IPS-18c (cell line): Measurements from ENCODE around the gene PSMC5.
"Not testable (repeated sequence)": the region's sequence is repeated elsewhere in the genome, so short reads cannot be mapped to it uniquely, and the experiment has no call there.

Source experiments
- H3K4me3 ChIP-seq: 2 replicates; pipeline ENCODE4 v1.7.0; 2013; ENCODE audit warnings: low read depth, mild to moderate bottlenecking, low read length, moderate library complexity; ENCODE audit not compliant: insufficient read depth
- H3K9me3 ChIP-seq: one replicate; pipeline ENCODE4 v1.6.1; 2013; ENCODE audit warnings: mild to moderate bottlenecking, low read length, moderate library complexity; ENCODE audit not compliant: control insufficient read depth, insufficient read depth

The PSMC5 gene

DNA sequence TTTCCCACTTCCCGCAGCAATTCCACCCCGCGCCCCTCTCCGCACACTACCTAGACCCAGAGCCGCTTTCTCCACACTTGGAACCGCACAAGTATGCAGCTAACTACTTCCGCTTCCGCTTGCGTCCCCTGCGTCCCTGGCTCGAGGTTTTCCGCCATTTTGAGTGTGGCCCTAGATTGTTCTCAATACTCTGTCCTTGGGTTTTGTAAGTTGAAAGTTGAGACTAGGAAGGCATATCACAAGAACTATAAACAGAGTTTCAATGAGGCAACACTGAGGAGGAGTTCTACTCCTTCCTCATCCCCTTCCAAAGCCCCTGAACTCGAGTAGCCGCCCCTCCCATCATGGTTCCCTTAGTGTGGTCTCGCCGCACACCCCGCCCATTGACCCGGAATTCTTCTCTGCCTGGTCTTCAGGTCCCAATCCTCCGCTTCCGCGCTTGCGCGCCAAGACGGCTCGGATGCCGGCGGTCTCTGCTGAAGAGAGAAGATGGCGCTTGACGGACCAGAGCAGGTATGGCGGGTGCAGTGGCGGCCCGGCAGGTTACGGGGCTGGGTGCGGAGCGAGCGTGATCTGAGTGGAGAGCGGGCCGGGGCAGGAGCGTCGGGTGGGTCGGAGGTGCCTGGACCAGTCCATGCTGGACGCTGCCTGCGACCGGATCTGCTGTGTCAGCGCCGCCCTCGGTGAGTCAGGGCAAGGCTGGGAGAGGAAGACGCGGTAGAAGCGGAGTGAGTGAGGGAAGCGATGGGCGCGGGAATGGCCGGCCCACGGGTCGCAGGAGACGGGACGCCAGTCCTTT lies at the start of gene PSMC5, which contains the start of gene FTSJ3:
Gene PSMC5, plus strand, starts transcription at position 430 of the 799 bp plus-strand sequence. Its CDS starts 60 bp downstream, at position 490.
Gene FTSJ3, minus strand, starts transcription at position 662 of the 799 bp plus-strand sequence. CDS start 761 bp downstream, outside the sequence.
- H3K9me3 ChIP-seq = no peaks in the 10 kb centered on the region
- H3K4me3 ChIP-seq = peak within 1 kb of the TSS; percentile 96

DNA sequence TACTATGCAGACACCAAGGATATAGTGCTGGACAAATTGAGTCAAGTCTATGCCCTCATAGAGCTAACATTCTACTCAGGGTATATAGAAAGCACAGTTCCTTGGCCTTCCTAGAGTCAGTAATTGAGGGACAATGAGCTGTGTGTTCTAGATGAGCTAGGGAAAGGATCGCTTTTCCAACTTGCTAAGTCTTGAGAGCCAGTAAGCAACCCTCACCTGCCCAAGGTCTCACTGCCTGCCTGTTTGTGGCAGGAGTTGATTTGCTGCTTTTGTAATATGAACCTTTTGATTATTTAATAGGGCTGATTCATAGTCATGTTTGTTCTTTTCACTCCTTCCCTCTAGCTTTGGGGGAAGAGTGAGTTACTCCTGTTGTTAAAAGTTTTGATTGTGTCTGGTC lies 46.7 kb upstream of the PSMC5 start:
- Histone ChIP-seq H3K4me3 (no peak overlapping the region), H3K9me3 (no peaks in the 10 kb centered on the region)

DNA sequence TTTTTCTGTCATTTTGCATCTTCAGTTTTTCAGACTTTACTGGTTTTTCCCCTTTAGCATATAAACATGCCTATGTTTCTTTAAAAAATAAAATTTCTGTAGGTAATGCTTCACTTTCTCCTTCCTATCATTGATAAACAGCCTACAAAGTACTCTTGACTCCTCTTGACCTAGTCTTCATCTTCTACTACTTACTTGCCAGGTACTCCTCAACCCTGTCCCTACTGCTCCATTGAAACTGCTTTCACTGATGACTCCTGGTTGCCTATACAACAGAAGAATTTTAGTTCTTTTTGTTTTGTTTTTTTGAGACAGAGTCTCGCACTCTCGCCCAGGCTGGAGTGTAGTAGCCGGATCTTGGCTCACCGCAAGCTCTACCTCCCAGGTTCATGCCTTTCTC lies 46.3 kb upstream of the PSMC5 start:
- Histone ChIP-seq H3K9me3 (no peaks in the 10 kb centered on the region), H3K4me3 (no peak overlapping the region)

DNA sequence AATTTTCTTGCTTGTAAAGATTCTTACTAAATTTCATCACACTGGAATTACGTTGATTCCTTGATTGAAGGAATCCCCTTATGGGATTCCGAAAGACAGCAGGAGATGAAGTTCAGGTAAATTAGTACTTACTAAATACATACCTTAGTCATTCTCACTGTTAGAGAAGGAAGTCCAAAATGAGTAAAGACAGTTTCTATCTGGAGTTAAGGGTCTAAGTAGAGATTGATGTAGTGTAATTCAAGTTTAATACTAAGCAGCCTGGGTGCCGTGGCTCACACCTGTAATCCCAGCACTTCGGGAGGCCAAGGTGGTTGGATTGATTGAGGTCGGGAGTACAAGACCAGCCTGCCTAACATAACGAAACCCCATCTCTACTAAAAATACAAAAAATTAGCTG lies 43.7 kb upstream of the PSMC5 start:
- Histone ChIP-seq H3K4me3 (no peak overlapping the region), H3K9me3 (no peaks in the 10 kb centered on the region)

DNA sequence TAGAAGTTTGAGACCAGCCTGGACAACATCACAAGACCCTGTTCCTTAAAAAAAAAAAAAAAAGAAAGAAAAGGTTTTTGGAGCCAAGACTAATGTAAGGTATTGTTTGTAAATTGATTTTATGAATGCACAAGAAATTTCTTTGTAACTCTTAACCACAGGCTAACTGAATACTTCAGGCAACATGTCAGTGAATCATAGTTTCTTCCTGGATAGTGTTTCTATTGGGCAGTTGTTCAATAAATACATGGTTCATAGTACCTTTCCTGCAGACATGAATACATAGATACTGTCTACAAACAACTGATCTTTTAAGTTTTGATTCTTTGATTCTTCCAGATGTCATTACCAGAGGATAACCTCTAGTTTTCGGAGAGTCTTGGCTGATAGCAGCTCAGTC lies 41.7 kb upstream of the PSMC5 start:
- Histone ChIP-seq H3K4me3 (no peak overlapping the region), H3K9me3 (no peaks in the 10 kb centered on the region)

DNA sequence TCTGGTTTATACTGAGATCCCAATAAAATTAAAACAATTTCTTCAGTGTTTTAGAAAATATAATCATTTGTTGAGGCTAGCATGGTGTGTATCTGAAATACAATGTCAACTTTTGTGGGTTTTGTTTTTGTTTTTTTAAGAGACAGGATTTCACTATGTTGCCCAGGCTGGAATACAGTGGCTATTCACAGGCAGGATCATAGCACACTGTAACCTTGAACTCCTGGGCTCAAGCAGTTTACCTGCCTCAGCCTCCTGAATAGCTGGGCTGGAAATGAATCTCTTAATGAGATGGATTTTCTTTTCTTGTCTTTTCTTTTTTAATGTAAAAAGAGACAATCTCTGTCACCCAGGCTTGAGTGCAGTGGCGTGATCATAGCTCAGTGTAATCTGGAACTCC lies 41.1 kb upstream of the PSMC5 start:
- Histone ChIP-seq H3K9me3 (no peaks in the 10 kb centered on the region), H3K4me3 (no peak overlapping the region)

DNA sequence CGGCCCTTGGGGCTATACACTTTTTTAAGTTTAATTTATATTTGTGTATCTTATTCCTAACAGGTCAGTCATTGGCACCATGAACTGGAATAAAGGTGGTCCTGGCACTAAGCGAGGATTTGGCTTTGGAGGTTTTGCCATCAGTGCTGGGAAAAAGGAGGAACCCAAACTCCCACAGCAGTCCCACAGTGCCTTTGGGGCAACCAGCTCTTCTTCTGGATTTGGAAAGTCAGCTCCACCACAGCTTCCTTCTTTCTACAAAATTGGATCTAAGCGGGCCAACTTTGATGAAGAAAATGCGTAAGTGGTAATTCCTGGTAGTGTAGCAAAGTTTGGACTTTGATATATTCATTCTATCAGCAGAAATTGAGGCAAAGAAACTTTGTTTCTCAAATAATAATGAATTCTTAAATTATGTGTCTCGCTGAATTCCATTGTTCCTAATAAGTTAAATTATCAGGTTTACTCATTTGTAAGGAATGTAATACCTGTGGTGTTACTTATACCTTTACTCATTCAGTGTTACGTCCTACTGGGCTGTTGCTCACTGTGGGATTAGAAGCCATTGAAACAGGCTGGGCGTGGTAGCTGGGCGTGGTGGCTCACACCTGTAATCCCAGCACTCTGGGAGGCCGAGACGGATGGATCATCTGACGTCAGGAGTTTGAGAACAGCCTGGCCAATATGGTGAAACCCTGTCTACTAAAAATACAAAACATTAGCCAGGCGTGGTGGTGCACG lies 40.1 kb upstream of the PSMC5 start:
- no peaks in the 10 kb centered on the region for H3K9me3 ChIP-seq
- no peak overlapping the region for H3K4me3 ChIP-seq

DNA sequence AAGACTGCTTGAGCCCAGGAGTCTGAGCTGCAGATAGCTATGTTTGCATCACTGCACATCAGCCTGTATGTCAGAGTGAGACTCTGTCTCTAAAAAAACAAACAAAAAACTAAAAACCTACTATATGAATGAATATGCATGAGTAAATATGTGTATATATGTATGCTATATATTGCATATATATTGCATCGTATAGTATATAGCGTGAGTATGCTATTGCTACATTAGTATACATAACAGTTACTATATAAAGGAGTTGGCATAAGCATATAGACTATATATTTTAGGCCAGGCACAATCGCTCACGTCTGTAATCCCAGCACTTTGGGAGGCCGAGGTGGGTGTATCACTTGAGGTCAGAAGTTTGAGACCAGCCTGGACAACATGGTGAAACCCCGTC lies 37.2 kb upstream of the PSMC5 start:
- H3K4me3 ChIP-seq = no peak overlapping the region
- no peaks in the 10 kb centered on the region for H3K9me3 ChIP-seq

DNA sequence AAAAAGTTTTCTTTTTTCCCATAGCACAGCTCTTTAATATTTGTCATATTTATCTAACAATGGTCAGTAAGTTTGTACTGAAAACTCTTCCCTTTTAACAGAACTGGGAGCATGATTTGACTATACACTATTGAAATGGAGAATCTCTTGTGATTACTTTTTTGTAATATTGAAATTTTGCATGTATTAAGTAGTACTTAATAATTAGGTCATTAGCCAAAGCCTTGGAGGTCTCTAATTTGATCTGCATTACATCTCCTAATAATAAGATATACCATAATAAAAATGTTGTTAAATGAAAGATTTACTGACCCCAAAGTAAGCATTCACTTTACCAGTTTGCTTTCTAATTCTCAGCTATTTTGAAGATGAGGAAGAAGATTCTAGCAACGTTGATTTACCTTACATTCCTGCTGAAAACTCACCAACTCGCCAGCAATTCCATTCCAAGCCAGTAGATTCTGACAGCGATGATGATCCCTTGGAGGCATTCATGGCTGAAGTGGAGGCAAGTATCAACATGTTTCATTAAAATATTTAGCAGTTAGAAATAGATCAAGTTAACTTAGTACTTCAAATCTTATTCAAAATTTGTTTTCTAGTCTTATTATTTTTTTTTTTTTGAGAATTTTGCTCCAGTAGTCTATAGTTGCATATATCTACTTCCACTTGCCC lies 35.0 kb upstream of the PSMC5 start:
- Histone ChIP-seq H3K9me3 (no peaks in the 10 kb centered on the region), H3K4me3 (no peak overlapping the region)

DNA sequence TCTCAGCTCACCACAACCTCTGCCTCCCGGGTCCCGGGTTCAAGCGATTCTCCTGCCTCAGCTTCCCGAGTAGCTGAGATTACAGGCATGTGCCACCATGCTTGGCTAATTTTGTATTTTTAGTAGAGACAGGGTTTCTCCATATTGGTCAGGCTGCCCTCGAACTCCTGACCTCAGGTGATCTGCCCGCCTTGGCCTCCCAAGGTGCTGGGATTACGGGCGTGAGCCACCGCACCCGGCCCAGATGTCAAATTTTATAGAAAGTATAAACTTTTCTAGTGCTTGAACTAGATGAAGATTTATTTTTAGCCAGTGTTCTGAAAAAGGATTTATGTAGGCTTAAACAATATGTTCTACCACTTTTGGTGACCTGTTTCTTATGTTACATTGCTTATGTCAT lies 30.9 kb upstream of the PSMC5 start:
- not testable (repeated sequence) for H3K4me3 ChIP-seq, H3K9me3 ChIP-seq

DNA sequence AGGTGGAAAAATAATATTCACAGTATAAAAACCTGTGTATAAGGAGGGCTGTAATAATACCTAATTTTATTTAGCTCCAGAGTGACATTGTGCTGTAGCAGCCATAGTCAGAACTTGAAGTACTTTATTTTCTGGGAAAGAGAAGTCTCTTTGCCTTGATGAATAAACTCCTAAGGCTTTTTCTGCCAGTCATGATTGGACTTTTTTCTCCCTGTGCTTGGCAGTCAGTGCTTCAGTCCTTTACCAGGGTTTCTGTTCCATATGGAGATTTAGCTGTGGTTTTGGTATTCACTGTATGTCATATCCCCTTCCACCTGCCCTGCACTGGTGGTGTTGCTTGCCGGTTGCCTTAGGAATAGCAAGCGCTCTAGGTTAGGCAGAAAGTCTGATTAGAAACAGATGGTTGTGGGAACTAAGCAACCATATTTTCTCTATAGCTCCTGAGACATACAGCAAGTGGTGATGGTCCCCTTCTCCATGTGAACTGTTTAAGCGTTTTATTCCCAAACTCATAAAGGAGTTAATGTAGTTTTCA lies 28.6 kb upstream of the PSMC5 start:
- Histone ChIP-seq H3K9me3 (no peaks in the 10 kb centered on the region), H3K4me3 (no peak overlapping the region)

DNA sequence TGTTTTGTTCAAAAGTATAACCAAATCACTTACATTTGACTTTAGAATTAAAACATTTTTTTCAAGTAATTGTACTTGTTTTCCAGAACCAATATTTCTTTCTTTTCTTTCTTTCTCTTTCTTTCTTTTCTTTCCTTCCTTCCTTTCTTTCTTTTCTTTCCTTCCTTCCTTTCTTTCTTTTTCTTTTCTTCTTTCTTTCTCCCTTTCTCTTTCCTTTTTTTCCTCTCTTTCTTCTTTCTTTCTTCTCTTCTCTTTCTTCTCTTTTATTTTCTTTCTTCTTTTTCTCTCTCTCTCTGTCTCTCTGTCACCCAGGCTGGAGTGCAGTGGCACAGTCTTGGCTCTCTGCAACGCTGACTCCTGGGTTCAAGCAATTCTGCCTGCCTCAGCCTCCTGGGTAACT lies 26.4 kb upstream of the PSMC5 start:
- Histone ChIP-seq H3K9me3 (no peaks in the 10 kb centered on the region), H3K4me3 (no peak overlapping the region)

DNA sequence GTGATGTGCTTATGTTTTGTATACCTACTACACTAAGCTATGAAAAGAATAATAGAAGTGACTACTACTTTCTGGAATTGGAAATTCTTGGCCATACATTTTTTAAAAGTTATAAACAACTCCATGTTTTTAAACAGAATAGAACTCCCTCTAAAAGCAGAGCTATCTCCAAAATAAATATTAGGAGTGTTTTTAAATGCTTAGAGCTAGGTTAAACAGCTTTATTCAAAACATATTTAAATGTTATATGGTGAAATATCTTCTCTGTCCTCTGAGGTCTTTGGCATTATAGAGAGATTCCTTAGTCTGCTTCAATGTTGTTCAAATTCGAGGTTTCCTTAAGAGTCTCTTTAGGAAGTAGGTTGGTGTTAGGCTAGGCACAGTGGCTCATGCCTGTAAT lies 22.9 kb upstream of the PSMC5 start:
- H3K9me3 ChIP-seq = no peaks in the 10 kb centered on the region
- no peak overlapping the region for H3K4me3 ChIP-seq

DNA sequence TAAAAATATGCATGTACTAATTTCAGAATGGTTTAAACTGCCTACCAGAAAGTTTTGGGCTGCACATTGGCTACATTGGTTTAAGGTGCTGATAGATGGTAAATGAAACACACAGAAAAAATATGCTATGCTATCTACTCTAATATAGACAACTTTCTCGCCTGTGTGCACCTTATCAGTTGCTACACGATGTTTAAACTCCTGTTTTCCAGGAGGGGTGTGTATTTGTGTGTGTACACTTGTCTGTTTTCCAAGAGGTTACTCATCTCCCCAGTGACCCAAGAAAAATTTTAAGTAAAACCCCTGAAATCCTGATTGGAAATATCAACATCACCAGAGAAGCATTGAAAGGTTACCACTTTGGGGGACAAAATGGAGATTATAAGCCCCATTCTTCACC lies 21.6 kb upstream of the PSMC5 start:
- no peak overlapping the region for H3K4me3 ChIP-seq

DNA sequence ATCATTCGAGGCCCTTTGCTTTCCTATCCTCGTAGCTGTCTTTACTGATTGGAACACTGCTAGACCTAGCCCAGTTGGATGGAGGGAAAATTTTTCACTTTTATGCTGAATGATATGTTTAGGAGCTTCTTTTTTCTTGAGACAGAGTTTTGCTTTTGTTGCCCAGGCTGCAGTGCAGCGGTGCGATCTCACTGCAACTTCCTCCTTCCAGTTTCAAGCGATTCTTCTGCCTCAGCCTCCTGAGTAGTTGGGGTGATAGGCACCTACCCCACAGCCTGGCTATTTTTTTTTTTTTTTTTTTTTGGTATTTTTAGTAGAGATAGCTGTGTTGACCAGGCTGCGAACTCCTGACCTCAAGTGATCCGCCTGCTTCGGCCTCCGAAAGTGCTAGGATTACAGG lies 17.3 kb upstream of the PSMC5 start:
- no peaks in the 10 kb centered on the region for H3K9me3 ChIP-seq
- H3K4me3 ChIP-seq = no peak overlapping the region

More for the DNA sequence above, 21.6 kb upstream of the PSMC5 start:
- no peaks in the 10 kb centered on the region for H3K9me3 ChIP-seq

DNA sequence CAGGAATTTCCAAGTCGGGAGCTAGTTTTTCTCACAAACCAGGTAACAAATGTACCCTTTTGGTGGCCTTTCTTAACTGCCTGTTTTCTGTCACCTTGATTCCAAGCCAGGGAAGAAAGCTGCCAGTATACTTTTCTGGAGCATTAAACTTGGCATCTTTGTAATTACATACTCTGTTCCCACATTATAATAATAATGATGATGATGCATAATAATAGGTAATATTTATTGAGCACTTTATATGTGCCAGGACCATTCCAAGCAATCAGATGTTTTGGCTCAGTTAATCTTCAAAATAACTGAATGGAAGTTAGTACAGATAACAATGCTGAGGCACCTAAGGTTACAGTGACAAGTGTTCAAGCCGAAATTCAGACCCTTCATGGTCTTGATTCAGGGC lies 11.1 kb upstream of the PSMC5 start:
- Histone ChIP-seq H3K4me3 (no peak overlapping the region), H3K9me3 (no peaks in the 10 kb centered on the region)

DNA sequence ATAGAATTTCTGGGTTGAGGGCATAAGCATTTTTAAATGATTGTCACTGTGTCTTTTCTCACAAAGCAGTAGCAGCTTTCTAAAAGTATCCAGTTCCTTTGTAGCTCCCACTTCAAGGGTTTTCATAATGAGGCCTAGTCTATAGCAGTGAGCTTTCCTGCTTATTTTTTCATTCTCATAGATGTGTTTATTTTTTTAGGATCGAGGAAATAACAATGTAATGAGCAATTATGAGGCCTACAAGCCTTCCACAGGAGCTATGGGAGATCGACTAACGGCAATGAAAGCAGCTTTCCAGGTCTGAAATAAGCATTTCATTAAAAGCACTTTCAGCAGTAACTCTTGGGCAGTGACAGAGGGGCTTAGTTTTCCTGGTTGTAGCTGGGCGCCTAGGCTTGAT lies 10.6 kb upstream of the PSMC5 start:
- no peaks in the 10 kb centered on the region for H3K9me3 ChIP-seq
- H3K4me3 ChIP-seq = no peak overlapping the region
